GM12874 (cell line): ENCODE results near the gene APLF.

ENCODE experiments used
- TF ChIP-seq, protein P1 (sequence below): IDR thresholded peaks from 2 replicates; pipeline ENCODE4 v1.5.1; 2011; ENCODE audit warnings: low read depth, mild to moderate bottlenecking, control low read depth, low read length, moderate library complexity; ENCODE audit not compliant: insufficient read depth

The APLF gene

DNA sequence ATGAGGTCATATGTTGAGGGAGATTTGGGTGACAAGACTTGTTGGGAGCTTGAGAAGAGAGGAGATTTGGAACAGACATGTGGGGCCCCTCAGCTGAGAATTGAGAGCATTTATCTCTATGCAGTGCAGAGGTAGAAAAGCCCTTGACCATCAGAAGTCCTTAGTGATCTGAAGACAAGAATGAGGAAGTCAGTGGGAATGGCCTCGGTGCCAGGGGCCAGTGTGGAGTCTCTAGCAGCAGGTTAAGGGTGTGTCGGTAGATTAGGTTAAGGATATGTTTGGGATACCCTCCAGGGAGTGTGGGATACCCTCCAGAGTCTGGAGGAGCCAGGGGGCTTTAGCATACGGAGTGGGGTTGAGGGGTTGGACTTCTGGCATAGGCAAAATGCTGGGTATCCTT lies 41.9 kb upstream of the APLF start:
- TF ChIP-seq, protein P1, sequence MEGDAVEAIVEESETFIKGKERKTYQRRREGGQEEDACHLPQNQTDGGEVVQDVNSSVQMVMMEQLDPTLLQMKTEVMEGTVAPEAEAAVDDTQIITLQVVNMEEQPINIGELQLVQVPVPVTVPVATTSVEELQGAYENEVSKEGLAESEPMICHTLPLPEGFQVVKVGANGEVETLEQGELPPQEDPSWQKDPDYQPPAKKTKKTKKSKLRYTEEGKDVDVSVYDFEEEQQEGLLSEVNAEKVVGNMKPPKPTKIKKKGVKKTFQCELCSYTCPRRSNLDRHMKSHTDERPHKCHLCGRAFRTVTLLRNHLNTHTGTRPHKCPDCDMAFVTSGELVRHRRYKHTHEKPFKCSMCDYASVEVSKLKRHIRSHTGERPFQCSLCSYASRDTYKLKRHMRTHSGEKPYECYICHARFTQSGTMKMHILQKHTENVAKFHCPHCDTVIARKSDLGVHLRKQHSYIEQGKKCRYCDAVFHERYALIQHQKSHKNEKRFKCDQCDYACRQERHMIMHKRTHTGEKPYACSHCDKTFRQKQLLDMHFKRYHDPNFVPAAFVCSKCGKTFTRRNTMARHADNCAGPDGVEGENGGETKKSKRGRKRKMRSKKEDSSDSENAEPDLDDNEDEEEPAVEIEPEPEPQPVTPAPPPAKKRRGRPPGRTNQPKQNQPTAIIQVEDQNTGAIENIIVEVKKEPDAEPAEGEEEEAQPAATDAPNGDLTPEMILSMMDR = no peak

DNA sequence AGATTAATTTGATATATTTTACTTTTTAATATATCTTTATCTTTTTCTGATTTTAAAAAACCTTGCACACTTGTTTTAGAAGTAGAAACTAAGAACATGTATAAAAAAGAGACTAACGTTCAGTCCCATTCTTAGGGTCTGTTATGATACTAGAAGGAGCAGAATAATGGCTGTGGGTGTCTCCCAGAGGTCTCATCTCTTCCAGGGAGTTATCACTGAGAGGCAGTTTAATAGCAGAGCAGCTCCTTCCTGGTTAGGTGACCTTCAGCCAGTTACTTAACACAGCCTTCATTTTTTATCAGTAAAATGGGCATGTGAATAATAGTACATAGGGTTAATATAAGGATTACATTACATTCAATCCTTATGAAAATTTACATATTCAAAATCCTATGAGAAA lies 40.9 kb upstream of the APLF start:
- TF ChIP-seq, protein P1 = no peak

DNA sequence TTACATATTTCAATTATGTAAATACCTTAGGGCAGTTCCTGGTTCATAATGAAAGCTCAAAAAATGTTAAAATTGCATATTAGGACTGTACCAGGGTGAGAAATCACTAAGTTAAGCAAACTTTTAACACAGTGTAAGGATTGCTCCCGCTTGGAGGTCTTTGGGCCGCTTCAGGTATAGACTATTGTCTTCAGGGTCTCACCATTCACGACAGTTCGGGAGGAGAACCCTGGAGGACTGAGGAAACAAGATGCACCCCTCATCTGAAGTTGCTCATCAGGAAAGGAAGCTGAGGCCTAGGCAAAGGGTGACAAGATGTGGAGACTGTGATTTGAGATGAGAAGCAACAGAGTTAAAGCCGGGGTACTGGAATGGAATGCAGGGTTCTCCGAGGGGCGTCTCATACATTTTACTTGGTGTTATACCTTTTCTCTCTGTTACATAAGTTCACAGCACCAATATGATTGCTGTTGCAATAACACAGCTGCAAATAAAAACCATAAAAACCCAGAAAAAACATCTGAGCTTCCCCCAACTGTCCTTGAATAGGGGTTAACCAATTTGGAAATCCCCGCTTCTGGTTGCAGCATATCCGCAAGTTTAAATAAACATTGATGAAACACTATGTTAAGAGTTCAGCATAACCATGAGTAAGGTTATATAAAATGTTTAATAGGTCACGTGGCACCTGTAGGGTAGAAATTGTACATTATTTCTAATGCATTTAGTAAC lies 40.4 kb upstream of the APLF start:
- TF ChIP-seq, protein P1 = no peak

DNA sequence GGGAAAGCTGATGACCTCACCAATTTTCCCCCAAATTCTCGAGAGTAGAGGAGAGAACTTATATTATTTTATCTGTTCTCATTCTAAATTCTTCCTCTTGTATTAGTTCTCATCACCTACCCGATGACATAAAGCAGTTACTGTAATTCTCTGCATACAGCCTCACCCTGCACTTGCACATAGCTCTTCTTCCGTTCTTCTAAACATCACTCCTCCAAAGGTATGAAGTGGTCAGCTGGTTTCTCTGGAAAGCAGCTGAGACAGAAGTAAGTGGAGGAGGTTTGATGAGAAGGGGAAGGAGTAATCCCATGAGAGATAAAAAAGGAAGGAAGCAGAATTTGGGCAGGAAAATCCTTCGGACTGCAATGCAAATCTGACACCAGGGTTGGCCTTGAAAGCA lies 39.3 kb upstream of the APLF start:
- TF ChIP-seq, protein P1 = no peak

DNA sequence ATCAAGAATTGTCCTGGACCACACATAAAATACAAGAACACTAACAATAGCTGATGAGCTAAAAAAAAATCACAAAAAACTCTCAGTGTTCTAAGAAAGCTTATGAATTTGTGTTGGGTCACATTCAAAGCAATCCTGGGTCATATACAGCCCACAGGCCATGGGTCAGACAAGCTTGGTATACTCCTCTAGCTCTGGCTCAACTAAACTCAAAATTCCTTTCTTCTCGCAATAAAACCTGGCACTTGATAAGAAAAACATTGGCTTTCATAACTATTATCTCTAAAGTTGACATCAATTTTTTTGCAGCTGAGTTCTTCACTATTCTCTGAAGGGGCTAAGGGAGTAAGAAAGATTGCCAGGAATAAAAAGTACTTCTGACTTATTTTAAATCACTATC lies 38.6 kb upstream of the APLF start:
- TF ChIP-seq, protein P1 = no peak

DNA sequence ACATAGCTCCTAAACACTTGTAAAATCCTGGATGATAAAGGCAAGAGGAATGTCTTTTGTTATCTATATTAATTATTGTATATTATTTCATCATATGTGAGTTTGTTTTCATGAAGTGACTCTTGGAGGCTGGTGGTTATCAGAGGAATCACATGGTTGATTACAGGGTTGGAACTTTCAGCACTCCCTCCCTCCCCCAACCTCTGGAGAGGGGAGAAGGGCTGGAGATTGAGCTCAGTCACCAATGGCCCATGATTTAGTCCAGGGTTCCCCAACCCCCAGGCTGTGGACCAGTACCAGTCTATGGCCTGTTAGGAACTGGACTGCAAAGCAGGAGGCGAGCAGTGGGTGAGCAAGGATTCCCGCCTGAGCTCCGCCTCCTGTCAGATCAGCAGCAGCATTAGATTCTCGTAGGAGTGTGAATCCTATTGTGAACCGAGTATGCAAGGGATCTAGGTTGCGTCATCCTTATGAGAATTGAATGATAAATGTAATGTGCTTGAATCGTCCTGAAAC lies 38.0 kb upstream of the APLF start:
- TF ChIP-seq, protein P1 = no peak

DNA sequence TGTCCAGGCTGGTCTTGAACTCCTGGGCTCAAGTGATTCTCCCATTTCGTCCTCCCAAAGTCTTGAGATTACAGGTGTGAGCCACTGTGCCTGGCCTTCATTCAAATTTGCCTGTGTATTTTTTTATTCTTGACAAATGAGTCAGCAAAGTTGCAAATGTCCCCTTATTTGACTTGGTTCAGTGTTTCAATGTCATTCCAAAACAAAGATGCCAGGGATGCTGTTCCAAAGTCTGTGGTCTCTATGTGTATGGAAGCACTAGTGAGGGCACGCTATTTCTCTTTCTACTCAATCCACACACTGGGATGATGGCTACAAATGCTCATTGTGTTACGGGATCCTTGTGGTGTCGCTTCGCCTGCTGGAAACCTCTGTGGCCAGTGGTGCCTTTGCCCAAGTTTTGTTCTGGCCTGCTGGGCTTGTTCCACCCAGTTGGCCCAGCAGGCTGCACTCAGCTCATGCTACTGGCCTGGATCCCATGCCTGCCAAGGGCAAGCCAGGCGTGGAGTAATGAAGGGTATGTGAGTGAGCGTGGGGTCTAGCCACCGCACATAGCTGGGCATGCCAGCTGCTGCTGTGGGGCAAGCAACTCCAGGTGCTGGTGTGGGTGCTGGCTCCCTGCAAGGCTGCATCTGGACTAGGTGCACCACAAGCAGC lies 35.9 kb upstream of the APLF start:
- TF ChIP-seq, protein P1 = no peak
